Nephron progenitor cell (in vitro differentiated cells): ENCODE measurements around the gene DKK3.
A peak's percentile ranks its signal among the peaks of the same experiment; 100 is the strongest.

ENCODE experiments used
- DNase-seq: peaks from one replicate; pipeline ENCODE4 v3.0.0; 2021
- H3K27ac Mint-ChIP-seq: 2 replicates; pipeline ENCODE4 v1.8.0; 2021; ENCODE audit warnings: mild to moderate bottlenecking, moderate library complexity, mixed read lengths
- H3K27me3 Mint-ChIP-seq: 2 replicates; pipeline ENCODE4 v1.8.0; 2021; ENCODE audit warnings: mild to moderate bottlenecking, low read depth, mixed read lengths; ENCODE audit not compliant: poor library complexity
- H3K36me3 Mint-ChIP-seq: 2 replicates; pipeline ENCODE4 v1.8.0; 2021; ENCODE audit warnings: low read depth, mixed read lengths
- H3K4me1 Mint-ChIP-seq: 2 replicates; pipeline ENCODE4 v1.8.0; 2021; ENCODE audit warnings: mixed read lengths
- H3K4me3 Mint-ChIP-seq: 2 replicates; pipeline ENCODE4 v1.8.0; 2021; ENCODE audit warnings: mild to moderate bottlenecking, moderate library complexity, mixed read lengths
- H3K9me3 Mint-ChIP-seq: 2 replicates; pipeline ENCODE4 v1.8.0; 2021; ENCODE audit warnings: mild to moderate bottlenecking, moderate library complexity, mixed read lengths
- CTCF ChIP-seq: fragments of 200-600 bp; sonication (generic); IDR thresholded peaks from 2 replicates; pipeline ENCODE4 v1.5.0; 2021; ENCODE audit warnings: antibody characterized with exemption

DKK3 gene

GRCh38 chr11:12007769-12008737 is at the start of gene DKK3:
Gene DKK3, minus strand, starts transcription at chr11:12008626. Its CDS starts 44 bp downstream, at chr11:12008582.
- no peaks in the 10 kb centered on the region for H3K36me3 Mint-ChIP-seq
- no peak for TF ChIP-seq CTCF
- peaks cover 65% of the 10 kb centered on the region for H3K27me3 Mint-ChIP-seq
- DNase-seq = peak; percentile 71
- H3K27ac Mint-ChIP-seq = no peak within 1 kb of the TSS
- H3K4me1 Mint-ChIP-seq = peaks cover 9% of the 10 kb centered on the region
- H3K4me3 Mint-ChIP-seq = peak within 1 kb of the TSS; percentile 88
- no peaks in the 10 kb centered on the region for H3K9me3 Mint-ChIP-seq

- DNase-seq = no peak
- H3K27ac Mint-ChIP-seq = no peak overlapping the region
These were observed 49.0 kb upstream of the DKK3 start for GRCh38 chr11:12057299-12057980.

GRCh38 chr11:12056119-12056518 is 47.7 kb upstream of the DKK3 start:
- no peaks in the 10 kb centered on the region for H3K36me3 Mint-ChIP-seq
- no peak for TF ChIP-seq CTCF
- no peak overlapping the region for H3K4me3 Mint-ChIP-seq
- no peak for DNase-seq
- peaks cover 4% of the 10 kb centered on the region for H3K9me3 Mint-ChIP-seq
- H3K4me1 Mint-ChIP-seq = peaks cover under 1% of the 10 kb centered on the region
- peaks cover 29% of the 10 kb centered on the region for H3K27me3 Mint-ChIP-seq
- H3K27ac Mint-ChIP-seq = no peak overlapping the region

More at GRCh38 chr11:12057299-12057980, 49.0 kb upstream of the DKK3 start:
- TF ChIP-seq CTCF = no peak
- Mint-ChIP-seq H3K4me1 (peaks cover 4% of the 10 kb centered on the region), H3K4me3 (no peak overlapping the region), H3K36me3 (no peaks in the 10 kb centered on the region), H3K9me3 (peaks cover 4% of the 10 kb centered on the region), H3K27me3 (peaks cover 32% of the 10 kb centered on the region)

- Mint-ChIP-seq H3K27me3 (peaks cover 32% of the 10 kb centered on the region), H3K4me1 (peaks cover 15% of the 10 kb centered on the region), H3K9me3 (peaks cover 4% of the 10 kb centered on the region), H3K4me3 (no peak overlapping the region), H3K36me3 (no peaks in the 10 kb centered on the region), H3K27ac (no peak overlapping the region)
- TF ChIP-seq CTCF = no peak
- no peak for DNase-seq
These were observed 45.4 kb upstream of the DKK3 start for GRCh38 chr11:12053606-12054361.

GRCh38 chr11:12052676-12053605 is 44.5 kb upstream of the DKK3 start:
- peaks cover 30% of the 10 kb centered on the region for H3K27me3 Mint-ChIP-seq
- no peaks in the 10 kb centered on the region for H3K36me3 Mint-ChIP-seq
- peaks cover 15% of the 10 kb centered on the region for H3K4me1 Mint-ChIP-seq
- H3K4me3 Mint-ChIP-seq = no peak overlapping the region
- no peak for DNase-seq
- H3K27ac Mint-ChIP-seq = no peak overlapping the region
- no peak for TF ChIP-seq CTCF
- H3K9me3 Mint-ChIP-seq = peaks cover 4% of the 10 kb centered on the region
